ENCODE results near the gene NECTIN1. TPM values are rescaled to one million over a fixed set of nuclear protein-coding genes. Genes with fewer than 3 reads are reported as not detected.

The NECTIN1 gene
- total RNA-seq, 2 experiments from 2014 or later = 5.8 to 14.3 TPM

- intact Hi-C loops (cut with micrococcal nuclease; ENCODE audit: unreplicated experiment) = no loop called here
- Histone ChIP-seq H3K27ac (ENCODE audit: low read depth, low read length, poor library complexity, severe bottlenecking) (no peak overlapping the region), H3K79me2 (ENCODE audit: insufficient read depth, low read depth, low read length) (no peaks in the 10 kb centered on the region), H3K4me2 (ENCODE audit: low read length) (no peak overlapping the region), H3K4me3 (ENCODE audit: low read depth, low read length, poor library complexity, severe bottlenecking) (no peak overlapping the region), H3K36me3 (ENCODE audit: insufficient read depth, low read length) (no peaks in the 10 kb centered on the region), H3K9me2 (ENCODE audit: insufficient read depth, low read length) (no peaks in the 10 kb centered on the region), H2AFZ (ENCODE audit: low read length) (no peak overlapping the region), H3K9me3 (ENCODE audit: low read length) (no peaks in the 10 kb centered on the region), H3K4me1 (ENCODE audit: insufficient read depth, low read length, poor library complexity, severe bottlenecking) (peaks cover 14% of the 10 kb centered on the region), H4K20me1 (ENCODE audit: insufficient read depth, low read length) (no peaks in the 10 kb centered on the region)
- BruUV-seq (replicated peaks) = no TSS peak
- CTCF ChIA-PET (ENCODE audit: unreplicated experiment) = no interaction called here
- no peak for TF ChIP-seq EZH2phosphoT487 (IDR thresholded peaks at IDR 0.05; ENCODE audit: borderline replicate concordance, low read depth, low read length)
- TF ChIP-seq, protein P1, sequence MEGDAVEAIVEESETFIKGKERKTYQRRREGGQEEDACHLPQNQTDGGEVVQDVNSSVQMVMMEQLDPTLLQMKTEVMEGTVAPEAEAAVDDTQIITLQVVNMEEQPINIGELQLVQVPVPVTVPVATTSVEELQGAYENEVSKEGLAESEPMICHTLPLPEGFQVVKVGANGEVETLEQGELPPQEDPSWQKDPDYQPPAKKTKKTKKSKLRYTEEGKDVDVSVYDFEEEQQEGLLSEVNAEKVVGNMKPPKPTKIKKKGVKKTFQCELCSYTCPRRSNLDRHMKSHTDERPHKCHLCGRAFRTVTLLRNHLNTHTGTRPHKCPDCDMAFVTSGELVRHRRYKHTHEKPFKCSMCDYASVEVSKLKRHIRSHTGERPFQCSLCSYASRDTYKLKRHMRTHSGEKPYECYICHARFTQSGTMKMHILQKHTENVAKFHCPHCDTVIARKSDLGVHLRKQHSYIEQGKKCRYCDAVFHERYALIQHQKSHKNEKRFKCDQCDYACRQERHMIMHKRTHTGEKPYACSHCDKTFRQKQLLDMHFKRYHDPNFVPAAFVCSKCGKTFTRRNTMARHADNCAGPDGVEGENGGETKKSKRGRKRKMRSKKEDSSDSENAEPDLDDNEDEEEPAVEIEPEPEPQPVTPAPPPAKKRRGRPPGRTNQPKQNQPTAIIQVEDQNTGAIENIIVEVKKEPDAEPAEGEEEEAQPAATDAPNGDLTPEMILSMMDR (conservative IDR thresholded peaks at IDR 0.05; ENCODE audit: low read length) = no peak
- POLR2A ChIA-PET = no interaction called here
- DNase-seq (ENCODE audit: low spot score) = no peak
Measured at GRCh38 chr11:119689302-119689701, 39.7 kb downstream of the NECTIN1 start.

- no peaks in the 10 kb centered on the region for H4K20me1 ChIP-seq (ENCODE audit: insufficient read depth, low read length)
- no peaks in the 10 kb centered on the region for H3K36me3 ChIP-seq (ENCODE audit: insufficient read depth, low read length)
- no peak for DNase-seq (ENCODE audit: low spot score)
- TF ChIP-seq, protein P1 (conservative IDR thresholded peaks at IDR 0.05; ENCODE audit: low read length) = no peak
- no peak for TF ChIP-seq EZH2phosphoT487 (IDR thresholded peaks at IDR 0.05; ENCODE audit: borderline replicate concordance, low read depth, low read length)
- H3K4me2 ChIP-seq (ENCODE audit: low read length) = no peak overlapping the region
- ChIA-PET POLR2A (no interaction called here), CTCF (ENCODE audit: unreplicated experiment) (no interaction called here)
- no peaks in the 10 kb centered on the region for H3K9me3 ChIP-seq (ENCODE audit: low read length)
- no TSS peak for BruUV-seq (replicated peaks)
- no peaks in the 10 kb centered on the region for H3K79me2 ChIP-seq (ENCODE audit: insufficient read depth, low read depth, low read length)
- H3K4me1 ChIP-seq (ENCODE audit: insufficient read depth, low read length, poor library complexity, severe bottlenecking) = peaks cover 4% of the 10 kb centered on the region
- no peaks in the 10 kb centered on the region for H3K9me2 ChIP-seq (ENCODE audit: insufficient read depth, low read length)
- no peak overlapping the region for H3K4me3 ChIP-seq (ENCODE audit: low read depth, low read length, poor library complexity, severe bottlenecking)
- H2AFZ ChIP-seq (ENCODE audit: low read length) = no peak overlapping the region
- no peak overlapping the region for H3K27ac ChIP-seq (ENCODE audit: low read depth, low read length, poor library complexity, severe bottlenecking)
- intact Hi-C loops (cut with micrococcal nuclease; ENCODE audit: unreplicated experiment) = no loop called here
Measured at GRCh38 chr11:119688356-119688755, 40.6 kb downstream of the NECTIN1 start.

DNA sequence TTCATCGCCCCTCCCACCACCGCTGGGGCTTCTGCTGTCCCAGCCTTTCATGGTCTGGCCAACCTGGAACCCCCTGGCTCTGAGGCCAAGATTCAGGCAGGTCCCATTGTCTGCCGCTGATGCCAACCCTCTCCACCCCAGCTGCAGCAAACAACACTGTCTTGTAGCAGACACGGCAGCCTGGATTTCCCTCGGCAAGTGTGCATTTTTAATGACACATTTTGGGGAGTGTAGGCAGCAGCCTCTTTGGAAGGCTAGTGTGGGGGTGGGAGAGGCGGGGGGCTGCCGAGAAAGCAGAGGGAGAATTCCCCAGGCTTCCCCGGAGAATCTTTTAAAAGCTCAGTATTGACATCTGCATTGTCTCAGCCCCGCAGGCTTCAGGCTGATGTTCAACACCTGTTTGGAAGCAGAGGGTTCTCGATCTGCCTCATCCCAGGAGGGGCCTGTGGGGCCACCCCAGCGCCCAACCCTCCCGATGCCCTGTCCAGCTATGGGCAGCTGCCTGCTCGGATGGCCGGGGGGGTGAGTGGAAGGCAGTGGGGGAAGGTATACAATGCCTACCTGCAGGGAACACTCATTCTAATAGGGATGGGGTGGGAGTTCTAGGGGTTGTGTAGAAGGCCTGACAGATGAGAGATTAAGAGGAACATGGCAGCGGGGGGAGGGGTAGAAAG lies 41.5 kb downstream of the NECTIN1 start:
- CTCF ChIA-PET (ENCODE audit: unreplicated experiment) = no interaction called here
- no peaks in the 10 kb centered on the region for H3K4me1 ChIP-seq (ENCODE audit: insufficient read depth, low read length, poor library complexity, severe bottlenecking)
- intact Hi-C loops (cut with micrococcal nuclease; ENCODE audit: unreplicated experiment) = no loop called here

More for the DNA sequence above, 41.5 kb downstream of the NECTIN1 start:
- no peak overlapping the region for H3K27ac ChIP-seq (ENCODE audit: low read depth, low read length, poor library complexity, severe bottlenecking)
- H3K79me2 ChIP-seq (ENCODE audit: insufficient read depth, low read depth, low read length) = no peaks in the 10 kb centered on the region
- H4K20me1 ChIP-seq (ENCODE audit: insufficient read depth, low read length) = no peaks in the 10 kb centered on the region
- POLR2A ChIA-PET = no interaction called here
- no peak overlapping the region for H3K4me3 ChIP-seq (ENCODE audit: low read depth, low read length, poor library complexity, severe bottlenecking)
- H2AFZ ChIP-seq (ENCODE audit: low read length) = no peak overlapping the region
- no TSS peak for BruUV-seq (replicated peaks)
- TF ChIP-seq EZH2phosphoT487 (IDR thresholded peaks at IDR 0.05; ENCODE audit: borderline replicate concordance, low read depth, low read length) = no peak
- TF ChIP-seq, protein P1 (conservative IDR thresholded peaks at IDR 0.05; ENCODE audit: low read length) = no peak
- no peak for DNase-seq (ENCODE audit: low spot score)
- no peak overlapping the region for H3K4me2 ChIP-seq (ENCODE audit: low read length)
- no peaks in the 10 kb centered on the region for H3K9me3 ChIP-seq (ENCODE audit: low read length)
- H3K9me2 ChIP-seq (ENCODE audit: insufficient read depth, low read length) = no peaks in the 10 kb centered on the region
- H3K36me3 ChIP-seq (ENCODE audit: insufficient read depth, low read length) = no peaks in the 10 kb centered on the region

Measured in OCI-LY7 (cell line).